Stimulated activated CD4-positive, alpha-beta T cell treated with anti-CD3 and anti-CD28 coated beads, Interleukin-2, amount 100 ng/mL, for 24 hours (primary cell): ENCODE measurements around the gene EXOSC2.

ENCODE experiments used
- DNase-seq, 2 donors: peaks; one replicate each; pipeline ENCODE4 v3.0.0-alpha.2; 2020

Gene EXOSC2

GRCh38 chr9:130701059-130702022 is 7.8 kb downstream of the EXOSC2 start:
- DNase-seq = peak; percentile 77 to 82

GRCh38 chr9:130703501-130703900 is 9.9 kb downstream of the EXOSC2 start:
- no peak for DNase-seq

GRCh38 chr9:130707225-130707976 is 13.8 kb downstream of the EXOSC2 start:
- DNase-seq = peak; percentile 75 to 82

- DNase-seq = no peak
Observed at GRCh38 chr9:130710822-130711352, 17.3 kb downstream of the EXOSC2 start.

- DNase-seq = no peak
Observed at GRCh38 chr9:130711469-130711868, 17.9 kb downstream of the EXOSC2 start.

GRCh38 chr9:130712564-130713285 is 19.1 kb downstream of the EXOSC2 start:
- DNase-seq = peak; percentile 95

- DNase-seq = peak in 1 of 2 donors; percentile 28
Observed at GRCh38 chr9:130713286-130713960, 19.8 kb downstream of the EXOSC2 start.

- DNase-seq = no peak
Observed at GRCh38 chr9:130714586-130715110, 21.1 kb downstream of the EXOSC2 start.

- DNase-seq = no peak
Observed at GRCh38 chr9:130715270-130715669, 21.7 kb downstream of the EXOSC2 start.

- DNase-seq = no peak
Observed at GRCh38 chr9:130718562-130718961, 25.0 kb downstream of the EXOSC2 start.

- no peak for DNase-seq
Observed at GRCh38 chr9:130720762-130721161, 27.2 kb downstream of the EXOSC2 start.

- no peak for DNase-seq
Observed at GRCh38 chr9:130728721-130729120, 35.1 kb downstream of the EXOSC2 start.

- no peak for DNase-seq
Observed at GRCh38 chr9:130729145-130729544, 35.6 kb downstream of the EXOSC2 start.

- no peak for DNase-seq
Observed at GRCh38 chr9:130731355-130731754, 37.8 kb downstream of the EXOSC2 start.

GRCh38 chr9:130732136-130732535 is 38.6 kb downstream of the EXOSC2 start:
- no peak for DNase-seq

- no peak for DNase-seq
Observed at GRCh38 chr9:130732793-130733221, 39.2 kb downstream of the EXOSC2 start.

- no peak for DNase-seq
Observed at GRCh38 chr9:130735566-130735965, 42.0 kb downstream of the EXOSC2 start.

- DNase-seq = no peak
Observed at GRCh38 chr9:130736834-130737233, 43.3 kb downstream of the EXOSC2 start.

GRCh38 chr9:130738281-130738680 is 44.7 kb downstream of the EXOSC2 start:
- DNase-seq = no peak

- no peak for DNase-seq
Observed at GRCh38 chr9:130739081-130739480, 45.5 kb downstream of the EXOSC2 start.

- no peak for DNase-seq
Observed at GRCh38 chr9:130740218-130741023, 46.8 kb downstream of the EXOSC2 start.
